HEK293T (cell line): Measurements from ENCODE around the gene ARHGAP42.

Experiments
- CTCF ChIA-PET: fragments of 350-600 bp; formaldehyde crosslinking; extraction: SDS; loops from one replicate; lab custom pipeline; 2021; ENCODE audit warnings: antibody characterized with exemption, inconsistent platforms; lab: Yijun Ruan, JAX
- POLR2A ChIA-PET: fragments of 350-600 bp; formaldehyde crosslinking; extraction: SDS; loops from one replicate; lab custom pipeline; 2020; ENCODE audit warnings: antibody characterized with exemption, inconsistent platforms; lab: Yijun Ruan, JAX
- DNase-seq: peaks from one replicate; pipeline ENCODE4 v3.0.0; 2012; ENCODE audit warnings: mixed read lengths; ENCODE audit errors: extremely low spot score
- ARNT ChIP-seq: fragments of 450-650 bp; IDR thresholded peaks from 2 replicates; pipeline ENCODE4 v1.6.1; 2017; ENCODE audit warnings: mild to moderate bottlenecking
- BHLHE40 ChIP-seq: fragments of 450-650 bp; IDR thresholded peaks from 2 replicates; pipeline ENCODE4 v1.6.1; 2016; ENCODE audit warnings: mild to moderate bottlenecking, moderate library complexity, borderline replicate concordance
- CTBP1 ChIP-seq: fragments of 450-650 bp; IDR thresholded peaks from 2 replicates; pipeline ENCODE4 v1.6.1; 2016; ENCODE audit warnings: borderline replicate concordance
- ELF4 ChIP-seq: fragments of 450-650 bp; IDR thresholded peaks from 2 replicates; pipeline ENCODE4 v1.6.1; 2017; ENCODE audit warnings: antibody characterized with exemption
- FOXA1 ChIP-seq: fragments of 450-650 bp; IDR thresholded peaks from 2 replicates; pipeline ENCODE4 v1.6.1; 2016; ENCODE audit warnings: mild to moderate bottlenecking
- FOXK2 ChIP-seq: fragments of 450-650 bp; IDR thresholded peaks from 2 replicates; pipeline ENCODE4 v1.6.1; 2016; ENCODE audit warnings: mild to moderate bottlenecking
- FOXM1 ChIP-seq: fragments of 450-650 bp; IDR thresholded peaks from 2 replicates; pipeline ENCODE4 v1.6.1; 2017; ENCODE audit warnings: mild to moderate bottlenecking, borderline replicate concordance
- HDGF ChIP-seq: fragments of 450-650 bp; IDR thresholded peaks from 2 replicates; pipeline ENCODE4 v1.6.1; 2017; ENCODE audit warnings: antibody characterized with exemption, borderline replicate concordance
- L3MBTL2 ChIP-seq: fragments of 450-650 bp; conservative IDR thresholded peaks from 2 replicates; pipeline ENCODE4 v1.6.1; 2016; ENCODE audit warnings: mild to moderate bottlenecking
- LEF1 ChIP-seq: fragments of 450-650 bp; IDR thresholded peaks from 2 replicates; pipeline ENCODE4 v1.6.1; 2017; ENCODE audit warnings: mild to moderate bottlenecking, borderline replicate concordance
- NFRKB ChIP-seq: fragments of 450-650 bp; IDR thresholded peaks from 2 replicates; pipeline ENCODE4 v1.6.1; 2016; ENCODE audit warnings: mild to moderate bottlenecking, moderate library complexity
- SP1 ChIP-seq: fragments of 450-650 bp; IDR thresholded peaks from 2 replicates; pipeline ENCODE4 v1.6.1; 2017
- SUZ12 ChIP-seq: fragments of 450-650 bp; IDR thresholded peaks from 2 replicates; pipeline ENCODE4 v1.6.1; 2016; ENCODE audit warnings: mild to moderate bottlenecking
- TARDBP ChIP-seq: fragments of 450-650 bp; IDR thresholded peaks from 2 replicates; pipeline ENCODE4 v1.6.1; 2016
- ZNF384 ChIP-seq: fragments of 450-650 bp; IDR thresholded peaks from 2 replicates; pipeline ENCODE4 v1.6.1; 2016
- TF ChIP-seq, protein P1 (sequence below): fragments of 450-650 bp; IDR thresholded peaks from 2 replicates; pipeline ENCODE4 v1.6.1; 2016

Gene ARHGAP42

DNA sequence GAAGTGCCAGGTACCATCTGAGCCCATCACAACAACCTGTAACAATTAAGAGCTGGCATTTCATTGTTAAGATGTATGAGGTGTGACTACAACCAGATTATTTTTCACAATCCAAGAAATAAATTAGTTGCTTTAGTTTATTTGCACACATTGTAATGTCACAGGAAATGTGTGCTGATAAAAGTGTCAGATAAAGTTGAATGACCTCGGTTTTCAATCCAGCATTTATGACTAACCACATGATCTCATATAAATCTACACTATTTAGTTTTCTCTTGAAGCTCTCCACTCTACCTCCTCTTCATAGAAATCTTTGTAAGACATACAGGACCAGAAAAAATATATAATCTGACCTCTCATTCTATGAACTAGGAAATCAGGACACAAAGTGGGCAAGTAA lies 276.3 kb downstream of the ARHGAP42 start:
- ChIA-PET POLR2A (no interaction called here), CTCF (no interaction called here)
- no peak for TF ChIP-seq FOXK2
- TF ChIP-seq BHLHE40, result no peak
- TF ChIP-seq ELF4, result no peak
- TF ChIP-seq, protein P1, sequence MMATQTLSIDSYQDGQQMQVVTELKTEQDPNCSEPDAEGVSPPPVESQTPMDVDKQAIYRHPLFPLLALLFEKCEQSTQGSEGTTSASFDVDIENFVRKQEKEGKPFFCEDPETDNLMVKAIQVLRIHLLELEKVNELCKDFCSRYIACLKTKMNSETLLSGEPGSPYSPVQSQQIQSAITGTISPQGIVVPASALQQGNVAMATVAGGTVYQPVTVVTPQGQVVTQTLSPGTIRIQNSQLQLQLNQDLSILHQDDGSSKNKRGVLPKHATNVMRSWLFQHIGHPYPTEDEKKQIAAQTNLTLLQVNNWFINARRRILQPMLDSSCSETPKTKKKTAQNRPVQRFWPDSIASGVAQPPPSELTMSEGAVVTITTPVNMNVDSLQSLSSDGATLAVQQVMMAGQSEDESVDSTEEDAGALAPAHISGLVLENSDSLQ, result no peak
- TF ChIP-seq CTBP1, result no peak
- no peak for TF ChIP-seq LEF1
- TF ChIP-seq FOXA1, result no peak
- TF ChIP-seq NFRKB, result no peak
- TF ChIP-seq TARDBP, result no peak
- no peak for TF ChIP-seq SUZ12
- no peak for TF ChIP-seq HDGF
- no peak for TF ChIP-seq FOXM1
- no peak for DNase-seq

DNA sequence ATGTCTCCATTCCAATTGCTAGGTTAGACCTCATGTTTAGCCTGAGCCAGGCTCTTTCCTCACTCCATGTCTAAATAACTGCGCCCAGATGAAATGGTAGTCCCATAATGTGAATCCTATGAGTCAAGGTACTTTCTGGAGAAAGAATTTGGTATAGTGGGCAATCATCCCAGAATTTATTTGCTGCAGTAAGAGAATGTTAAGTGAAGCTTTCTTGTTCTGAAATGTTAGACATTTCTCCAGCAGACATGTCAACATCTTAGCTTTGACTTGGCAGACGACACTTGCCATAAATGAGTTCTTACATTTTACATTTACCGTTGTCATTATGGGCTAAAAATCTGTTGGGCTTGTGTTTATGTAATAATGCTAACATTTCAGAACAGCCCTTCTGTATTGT lies 277.3 kb downstream of the ARHGAP42 start:
- no peak for DNase-seq
- ChIA-PET POLR2A (no interaction called here), CTCF (no interaction called here)
- TF ChIP-seq FOXA1 (no peak), BHLHE40 (no peak)

DNA sequence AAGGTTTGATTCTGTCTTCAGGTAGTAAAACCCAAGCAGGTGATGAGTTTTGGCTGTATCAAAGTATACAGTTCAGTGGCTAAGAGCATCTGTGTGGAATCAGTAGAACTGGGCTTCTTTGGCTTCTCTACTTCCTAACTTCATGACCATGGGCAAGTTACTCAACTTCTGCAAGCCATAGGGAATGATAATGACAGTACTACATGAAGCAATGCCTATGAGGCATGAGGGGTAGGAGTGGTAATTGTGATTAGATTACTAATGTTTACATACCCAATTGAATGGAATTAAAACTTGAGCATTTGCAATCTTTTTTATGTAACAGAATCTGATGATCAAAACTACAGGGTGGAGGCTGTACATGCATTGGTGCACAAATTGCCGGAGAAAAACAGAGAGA lies 278.3 kb downstream of the ARHGAP42 start:
- TF ChIP-seq SP1, result no peak
- no peak for TF ChIP-seq HDGF
- TF ChIP-seq CTBP1, result no peak
- no peak for TF ChIP-seq L3MBTL2
- no peak for TF ChIP-seq FOXK2
- no peak for TF ChIP-seq ZNF384
- no peak for TF ChIP-seq NFRKB
- TF ChIP-seq ARNT, result no peak
- TF ChIP-seq, protein P1, result no peak
- TF ChIP-seq BHLHE40, result no peak
- CTCF ChIA-PET, result no interaction called here
- DNase-seq, result no peak
- POLR2A ChIA-PET, result no interaction called here

DNA sequence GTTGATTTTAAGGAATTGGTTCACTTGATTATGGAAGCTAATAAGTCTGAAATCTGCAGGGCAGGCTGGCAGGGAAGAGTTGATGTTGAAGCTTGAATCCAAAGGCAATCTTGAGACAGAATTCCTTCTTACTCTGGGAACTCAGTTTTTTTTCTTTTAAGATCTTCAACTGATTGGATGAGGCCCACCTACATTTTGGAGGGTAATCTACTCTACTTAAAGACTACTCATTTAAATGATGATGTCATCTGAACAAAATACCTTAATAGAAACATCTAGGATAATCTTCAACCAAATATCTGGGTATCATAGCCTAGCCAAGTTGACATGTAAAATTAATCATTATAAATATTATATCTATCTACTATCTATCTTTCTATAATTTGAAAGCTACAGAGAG lies 279.3 kb downstream of the ARHGAP42 start:
- POLR2A ChIA-PET, result no interaction called here
- DNase-seq, result no peak
- no peak for TF ChIP-seq ARNT
- TF ChIP-seq ELF4, result no peak
- no peak for TF ChIP-seq LEF1
- TF ChIP-seq SP1, result no peak
- TF ChIP-seq FOXM1, result no peak
- TF ChIP-seq, protein P1, result no peak
- no peak for TF ChIP-seq ZNF384
- no peak for TF ChIP-seq BHLHE40
- no peak for TF ChIP-seq NFRKB
- no peak for TF ChIP-seq FOXA1
- no peak for TF ChIP-seq SUZ12
- TF ChIP-seq HDGF, result no peak
- no peak for TF ChIP-seq CTBP1
- TF ChIP-seq TARDBP, result no peak
- no peak for TF ChIP-seq L3MBTL2
- TF ChIP-seq FOXK2, result no peak
- CTCF ChIA-PET, result no interaction called here

DNA sequence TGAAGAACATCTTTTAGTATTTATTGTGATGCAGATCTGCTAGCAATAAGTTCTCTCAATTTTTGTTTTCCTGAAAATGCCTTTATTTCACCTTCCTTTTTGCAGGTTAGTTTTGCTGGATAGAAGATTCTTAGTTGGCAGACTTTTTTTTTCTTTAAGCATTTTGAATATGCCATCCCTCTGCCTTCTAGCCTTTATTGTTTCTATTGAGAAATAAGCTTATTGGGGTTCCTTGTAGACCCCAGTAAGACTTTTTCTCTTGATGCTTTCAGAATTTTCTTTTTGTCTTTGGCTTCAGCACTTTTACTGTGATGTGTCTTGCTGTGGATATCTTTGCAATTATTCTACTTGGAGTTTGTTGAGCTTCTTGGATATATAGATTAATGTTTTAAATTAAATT lies 281.9 kb downstream of the ARHGAP42 start:
- no peak for DNase-seq

DNA sequence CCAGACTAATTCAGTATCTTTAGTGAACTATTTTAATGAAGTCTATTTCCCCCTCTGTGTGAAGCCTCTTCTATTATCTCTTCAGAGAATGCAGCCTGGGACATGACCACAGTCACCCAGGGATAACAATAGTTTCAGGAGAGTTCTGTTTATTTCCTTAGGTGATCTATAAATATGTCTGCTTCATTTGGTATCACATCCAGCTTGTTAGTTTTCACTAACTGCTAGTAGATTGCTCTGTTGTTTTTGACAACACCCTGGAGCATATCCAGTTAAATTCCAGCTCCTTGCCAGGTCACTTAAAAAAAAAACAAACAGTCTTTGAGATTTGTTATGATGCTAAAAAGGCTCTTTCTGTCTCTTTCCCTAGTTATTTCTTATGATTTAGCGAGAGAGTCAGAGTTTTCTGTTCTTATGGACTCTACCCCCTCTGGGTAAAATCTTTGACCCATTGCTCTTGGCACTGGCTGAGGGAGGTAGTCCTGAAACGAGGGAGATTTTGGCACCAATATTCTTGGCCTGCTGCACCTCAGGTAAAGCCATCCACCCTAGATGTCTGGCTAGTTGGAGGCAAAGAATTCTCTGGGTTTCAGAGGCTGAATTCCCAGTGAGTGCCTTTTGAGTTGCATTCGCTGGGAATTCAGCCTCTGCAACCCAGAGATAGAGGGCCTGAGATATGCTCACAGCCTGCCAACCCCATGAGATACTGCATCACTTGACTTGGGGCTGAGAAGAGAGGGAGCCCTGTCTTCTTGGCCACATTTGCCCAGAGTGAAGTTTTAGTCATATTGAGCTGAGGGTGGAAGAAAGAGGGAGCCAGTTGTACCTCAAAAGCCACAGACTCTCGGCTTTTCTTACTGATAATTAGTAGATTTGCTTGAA lies 283.4 kb downstream of the ARHGAP42 start:
- DNase-seq, result no peak
- POLR2A ChIA-PET, result interaction anchor here (0.6 kb wide), 1 partner anchor 464 kb away, joined by 3 read pairs; no protein-coding TSS in a partner anchor
- no peak for TF ChIP-seq CTBP1
- TF ChIP-seq NFRKB, result no peak
- no peak for TF ChIP-seq TARDBP
- TF ChIP-seq ARNT, result no peak
- no peak for TF ChIP-seq BHLHE40
- no peak for TF ChIP-seq L3MBTL2
- TF ChIP-seq, protein P1, result no peak
- no peak for TF ChIP-seq FOXM1
- CTCF ChIA-PET, result no interaction called here

More for the DNA sequence above, 281.9 kb downstream of the ARHGAP42 start:
- CTCF ChIA-PET, result no interaction called here
- TF ChIP-seq FOXA1 (no peak), TARDBP (no peak), L3MBTL2 (no peak)
- POLR2A ChIA-PET, result no interaction called here

DNA sequence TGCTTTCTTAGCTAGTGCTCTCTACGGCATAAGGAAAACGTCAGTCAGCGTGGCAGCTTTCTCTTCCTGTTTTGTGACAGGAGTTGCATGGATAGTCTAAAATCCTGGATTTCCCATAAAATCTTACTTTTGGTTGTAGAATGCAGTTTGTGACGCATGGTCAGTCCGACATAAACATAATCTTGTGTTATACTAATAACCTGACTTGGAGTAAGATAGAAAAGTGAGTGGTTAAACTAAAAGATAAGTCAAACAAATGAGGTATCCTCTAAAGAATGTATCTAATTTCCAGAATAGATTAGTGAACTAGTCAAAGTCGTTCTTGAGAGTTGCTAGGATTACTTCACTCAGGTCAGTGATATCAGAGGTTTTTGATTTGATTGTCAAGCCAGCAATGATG lies 285.0 kb downstream of the ARHGAP42 start:
- ChIA-PET POLR2A (no interaction called here), CTCF (no interaction called here)
- DNase-seq, result no peak
- no peak for TF ChIP-seq SUZ12
- TF ChIP-seq FOXM1, result no peak
- no peak for TF ChIP-seq L3MBTL2
- no peak for TF ChIP-seq CTBP1
- no peak for TF ChIP-seq BHLHE40
- no peak for TF ChIP-seq TARDBP
- TF ChIP-seq ZNF384, result no peak
- TF ChIP-seq, protein P1, result no peak
- TF ChIP-seq LEF1, result no peak
- TF ChIP-seq ARNT, result no peak
- TF ChIP-seq FOXK2, result no peak
- no peak for TF ChIP-seq FOXA1
- no peak for TF ChIP-seq SP1
- TF ChIP-seq HDGF, result no peak
- TF ChIP-seq ELF4, result no peak
- TF ChIP-seq NFRKB, result no peak
